CD4-positive, CD25-positive, alpha-beta regulatory T cell (primary cell): Measurements from ENCODE around the gene TMEM119. TPM values are rescaled to one million over a fixed set of nuclear protein-coding genes. Genes with fewer than 3 reads are reported as not detected.
"Not testable (repeated sequence)": the region's sequence is repeated elsewhere in the genome, so short reads cannot be mapped to it uniquely, and the experiment has no call there.

Experiments used
- ATAC-seq, 2 donors: fragments of 150-1000 bp; cut with Tn5 transposase; one replicate each; pipeline ENCODE4 v1.10.0; 2021; ENCODE audit warnings: low read depth in 2 of 2, moderate number of reproducible peaks in 2 of 2, moderate library complexity in 1 of 2
- DNase-seq, 3 donors: peaks; one replicate each; pipeline versions ENCODE4 v3.0.0 to v3.0.0-alpha.2; 2012 to 2022; ENCODE audit warnings: mixed read lengths in 1 of 3
- H3K27ac ChIP-seq: one replicate; pipeline ENCODE4 v1.7.0; 2013; ENCODE audit warnings: mild to moderate bottlenecking, low read length; ENCODE audit not compliant: insufficient read depth, poor library complexity, severe bottlenecking
- H3K27me3 ChIP-seq: one replicate; pipeline ENCODE4 v1.7.0; 2013; ENCODE audit warnings: low read length; ENCODE audit not compliant: control insufficient read depth, insufficient read depth
- H3K36me3 ChIP-seq: one replicate; pipeline ENCODE4 v1.7.0; 2013; ENCODE audit warnings: mild to moderate bottlenecking, low read length, moderate library complexity; ENCODE audit not compliant: control insufficient read depth, insufficient read depth
- H3K4me1 ChIP-seq: 2 replicates; pipeline ENCODE4 v1.7.0; 2013; ENCODE audit warnings: mild to moderate bottlenecking, low read length; ENCODE audit not compliant: insufficient read depth, control insufficient read depth, poor library complexity, severe bottlenecking
- H3K4me3 ChIP-seq: one replicate; pipeline ENCODE4 v1.7.0; 2013; ENCODE audit warnings: low read depth, mild to moderate bottlenecking, low read length, moderate library complexity
- H3K9me3 ChIP-seq, 2 experiments: 1 replicate in 1 of 2; 2 replicates in 1 of 2; pipeline ENCODE4 v1.7.0; 2013; ENCODE audit warnings: low read length in 2 of 2, mild to moderate bottlenecking in 1 of 2, moderate library complexity in 1 of 2; ENCODE audit not compliant: control insufficient read depth in 2 of 2
- H3K27ac Mint-ChIP-seq, 3 donors: one replicate each; pipeline ENCODE4 v1.8.0; 2020 to 2022; ENCODE audit warnings: mild to moderate bottlenecking in 3 of 3, mixed read lengths in 3 of 3, moderate library complexity in 2 of 3
- H3K27me3 Mint-ChIP-seq: one replicate; pipeline ENCODE4 v1.8.0; 2022; ENCODE audit warnings: mild to moderate bottlenecking, mixed read lengths
- H3K36me3 Mint-ChIP-seq: one replicate; pipeline ENCODE4 v1.8.0; 2020; ENCODE audit warnings: mixed read lengths
- H3K4me1 Mint-ChIP-seq, 4 donors: one replicate each; pipeline ENCODE4 v1.8.0; 2020 to 2022; ENCODE audit warnings: mixed read lengths in 4 of 4, mild to moderate bottlenecking in 1 of 4
- H3K4me3 Mint-ChIP-seq, 4 donors: one replicate each; pipeline ENCODE4 v1.8.0; 2020 to 2022; ENCODE audit warnings: mild to moderate bottlenecking in 4 of 4, mixed read lengths in 4 of 4, moderate library complexity in 3 of 4
- H3K9me3 Mint-ChIP-seq, 7 donors: one replicate each; pipeline ENCODE4 v1.8.0; 2020 to 2022; ENCODE audit warnings: mixed read lengths in 7 of 7, mild to moderate bottlenecking in 3 of 7, moderate library complexity in 2 of 7
- polyA plus RNA-seq, 4 donors: library from polyadenylated mRNA; unstranded; fragments of 300-500 nt; fragmentation: Illumina TruSeq; gene quantifications; one replicate each; pipeline ENCODE4 v1.2.3, GENCODE V29; 2021
- total RNA-seq: library from RNA; stranded (reverse); gene quantifications from one replicate; pipeline ENCODE4 v1.2.3, GENCODE V29; 2022

The TMEM119 gene
- total and polyA plus RNA-seq, 5 donors from 2014 or later = 0.90 to 5.9 (median 2.5) TPM; not detected in 1

- Histone ChIP-seq H3K9me3 (no peaks in the 10 kb centered on the region), H3K36me3 (no peaks in the 10 kb centered on the region), H3K27me3 (no peaks in the 10 kb centered on the region), H3K4me3 (no peak overlapping the region), H3K4me1 (no peaks in the 10 kb centered on the region), H3K27ac (no peak overlapping the region)
- Mint-ChIP-seq H3K9me3 (peaks cover 0 to 2% (median 0%) of the 10 kb centered on the region in 7 donors), H3K27me3 (peaks cover 5% of the 10 kb centered on the region), H3K36me3 (no peaks in the 10 kb centered on the region), H3K27ac (peak overlapping the region in 1 of 3 donors; percentile 39), H3K4me3 (no peak overlapping the region), H3K4me1 (peaks cover 0 to 6% (median 2%) of the 10 kb centered on the region in 4 donors)
- ATAC-seq (no peak), DNase-seq (no peak)
Observed at GRCh38 chr12:108580531-108580930, 17.4 kb downstream of the TMEM119 start.

DNA sequence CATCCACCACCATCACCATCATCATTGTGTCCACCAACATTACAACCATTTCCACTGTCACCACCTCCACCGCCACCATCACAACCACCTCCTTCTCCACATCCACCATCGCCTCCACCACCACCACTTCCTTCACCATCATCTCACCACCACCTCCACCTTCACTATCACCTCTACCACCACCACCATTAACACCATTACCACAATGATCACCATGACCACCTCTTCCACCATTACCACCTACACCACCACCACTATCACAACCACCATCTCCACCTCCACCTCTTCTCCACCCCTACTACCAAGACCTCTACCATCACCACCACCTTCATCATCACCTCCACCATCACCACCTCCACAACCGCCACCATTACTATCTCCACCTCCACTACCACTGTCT, 19.1 kb downstream of the TMEM119 start:
- H3K36me3 ChIP-seq = no peaks in the 10 kb centered on the region
- no peak overlapping the region for H3K4me3 ChIP-seq
- ATAC-seq (no peak), DNase-seq (no peak)
- H3K27me3 ChIP-seq = no peaks in the 10 kb centered on the region
- Mint-ChIP-seq H3K4me3 (no peak overlapping the region), H3K9me3 (peaks cover 0 to 2% (median 0%) of the 10 kb centered on the region in 7 donors), H3K27ac (peak overlapping the region in 2 of 3 donors; percentile 34 to 72), H3K27me3 (no peaks in the 10 kb centered on the region), H3K36me3 (no peaks in the 10 kb centered on the region), H3K4me1 (peaks cover 0 to 20% (median 7%) of the 10 kb centered on the region in 4 donors)
- no peaks in the 10 kb centered on the region for H3K4me1 ChIP-seq
- H3K9me3 ChIP-seq = no peaks in the 10 kb centered on the region
- H3K27ac ChIP-seq = no peak overlapping the region

GRCh38 chr12:108578264-108578663, 19.6 kb downstream of the TMEM119 start:
- Mint-ChIP-seq H3K27ac (peak overlapping the region in 1 of 3 donors; percentile 72), H3K4me3 (no peak overlapping the region), H3K4me1 (peaks cover 0 to 24% (median 11%) of the 10 kb centered on the region in 4 donors), H3K36me3 (no peaks in the 10 kb centered on the region), H3K9me3 (peaks cover 0 to 2% (median 0%) of the 10 kb centered on the region in 7 donors), H3K27me3 (no peaks in the 10 kb centered on the region)
- ATAC-seq (no peak), DNase-seq (no peak)
- peaks cover 5% of the 10 kb centered on the region for H3K4me1 ChIP-seq
- no peaks in the 10 kb centered on the region for H3K36me3 ChIP-seq
- H3K27me3 ChIP-seq = no peaks in the 10 kb centered on the region
- no peak overlapping the region for H3K4me3 ChIP-seq
- H3K9me3 ChIP-seq = no peaks in the 10 kb centered on the region
- no peak overlapping the region for H3K27ac ChIP-seq

GRCh38 chr12:108577458-108577857, 20.4 kb downstream of the TMEM119 start:
- Histone ChIP-seq H3K27me3 (no peaks in the 10 kb centered on the region), H3K27ac (no peak overlapping the region), H3K9me3 (no peaks in the 10 kb centered on the region), H3K36me3 (no peaks in the 10 kb centered on the region), H3K4me3 (no peak overlapping the region), H3K4me1 (peaks cover 8% of the 10 kb centered on the region)
- no peak overlapping the region for H3K4me3 Mint-ChIP-seq
- no peaks in the 10 kb centered on the region for H3K36me3 Mint-ChIP-seq
- peaks cover 0 to 2% (median 0%) of the 10 kb centered on the region in 7 donors for H3K9me3 Mint-ChIP-seq
- H3K27me3 Mint-ChIP-seq = no peaks in the 10 kb centered on the region
- H3K27ac Mint-ChIP-seq = no peak overlapping the region
- peaks cover 6 to 32% (median 18%) of the 10 kb centered on the region in 4 donors for H3K4me1 Mint-ChIP-seq
- ATAC-seq (no peak), DNase-seq (no peak)

DNA sequence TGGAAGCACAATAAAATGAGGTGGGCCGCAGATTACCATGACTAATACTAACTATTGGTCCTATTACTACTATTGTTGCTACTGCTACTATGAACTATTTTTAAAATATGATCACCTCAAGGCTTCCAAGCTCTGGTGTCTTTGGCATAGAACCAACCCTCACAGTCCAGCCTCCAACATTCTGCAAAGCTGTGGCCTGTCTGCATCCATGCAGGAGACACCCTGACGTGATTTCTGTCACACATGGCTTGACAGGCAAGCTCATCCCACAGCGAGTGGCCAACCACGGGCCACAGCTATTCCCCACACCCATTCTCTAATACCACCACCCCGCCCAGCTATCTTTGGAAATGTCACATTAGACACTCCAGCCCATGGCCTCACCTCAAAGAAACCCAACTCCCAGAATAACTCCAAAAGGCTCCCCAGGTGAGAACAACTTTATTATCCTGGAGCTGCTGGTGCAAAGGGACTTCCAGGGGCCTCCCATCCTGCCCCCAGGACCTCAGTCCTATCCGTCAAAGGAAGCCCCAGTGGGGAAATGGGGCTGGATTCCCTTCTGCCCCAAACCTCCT, 21.1 kb downstream of the TMEM119 start:
- H3K9me3 ChIP-seq = no peaks in the 10 kb centered on the region
- no peaks in the 10 kb centered on the region for H3K27me3 ChIP-seq
- ATAC-seq (no peak), DNase-seq (no peak)
- Mint-ChIP-seq H3K4me1 (peaks cover 7 to 38% (median 24%) of the 10 kb centered on the region in 4 donors), H3K4me3 (no peak overlapping the region), H3K27ac (no peak overlapping the region), H3K36me3 (no peaks in the 10 kb centered on the region), H3K9me3 (peaks cover 0 to 2% (median 0%) of the 10 kb centered on the region in 7 donors), H3K27me3 (no peaks in the 10 kb centered on the region)
- H3K27ac ChIP-seq = no peak overlapping the region
- no peak overlapping the region for H3K4me3 ChIP-seq
- no peaks in the 10 kb centered on the region for H3K36me3 ChIP-seq
- H3K4me1 ChIP-seq = peaks cover 12% of the 10 kb centered on the region

GRCh38 chr12:108575199-108575912, 22.5 kb downstream of the TMEM119 start:
- Mint-ChIP-seq H3K9me3 (peaks cover 0 to 2% (median 0%) of the 10 kb centered on the region in 7 donors), H3K4me1 (peaks cover 12 to 48% (median 27%) of the 10 kb centered on the region in 4 donors), H3K4me3 (peak overlapping the region in 2 of 4 donors; percentile 49 to 53), H3K36me3 (no peaks in the 10 kb centered on the region), H3K27me3 (no peaks in the 10 kb centered on the region), H3K27ac (peak overlapping the region; percentile 56 to 86 (median 75))
- Histone ChIP-seq H3K4me3 (no peak overlapping the region), H3K9me3 (no peaks in the 10 kb centered on the region), H3K36me3 (no peaks in the 10 kb centered on the region), H3K4me1 (peaks cover 16% of the 10 kb centered on the region), H3K27ac (no peak overlapping the region), H3K27me3 (no peaks in the 10 kb centered on the region)
- no peak for DNase-seq
- ATAC-seq = no peak

DNA sequence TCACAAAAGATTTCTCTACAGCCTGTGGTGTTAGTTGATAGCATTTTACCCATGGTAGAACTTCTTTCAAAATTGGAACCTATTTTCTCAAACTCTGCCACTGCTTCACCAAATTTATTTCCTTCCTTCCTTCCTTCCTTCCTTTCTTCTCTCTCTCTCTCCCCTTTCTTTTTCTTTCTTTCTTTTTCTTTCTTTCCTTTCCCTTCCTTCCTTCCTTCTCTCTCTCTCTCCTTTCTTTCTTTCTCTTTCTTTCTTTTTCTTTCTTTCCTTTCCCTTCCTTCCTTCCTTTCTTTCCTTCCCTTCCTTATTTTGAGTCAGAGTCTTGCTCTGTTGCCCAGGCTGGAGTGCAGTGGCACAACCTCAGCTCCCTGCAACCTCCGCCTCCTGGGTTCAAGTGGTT, 23.6 kb downstream of the TMEM119 start:
- H3K4me3 Mint-ChIP-seq, H3K9me3 ChIP-seq, H3K9me3 Mint-ChIP-seq, ATAC-seq, H3K36me3 Mint-ChIP-seq, DNase-seq, H3K36me3 ChIP-seq, H3K27ac ChIP-seq, H3K27me3 Mint-ChIP-seq, H3K27me3 ChIP-seq, H3K4me3 ChIP-seq: not testable (repeated sequence)
- Mint-ChIP-seq H3K4me1 (peaks cover 13 to 58% (median 34%) of the 10 kb centered on the region in 4 donors), H3K27ac (peak overlapping the region; percentile 83 to 86 (median 83))
- peaks cover 19% of the 10 kb centered on the region for H3K4me1 ChIP-seq
